Prostate gland (tissue), 2 donors: ENCODE measurements around the gene AFAP1.

Source experiments
- POLR2A ChIP-seq: fragments of 450-650 bp; IDR thresholded peaks from one replicate; pipeline ENCODE4 v1.6.1; 2016; ENCODE audit warnings: antibody characterized with exemption, mild to moderate bottlenecking
- POLR2AphosphoS5 ChIP-seq: sonication (generic); formaldehyde crosslinking; IDR thresholded peaks from one replicate; pipeline ENCODE4 v1.6.1; 2017; ENCODE audit warnings: antibody characterized with exemption
- TF ChIP-seq, protein P1 (sequence below), 4 experiments: fragments of 200-600 bp in 2 of 4; fragments of 450-650 bp in 2 of 4; sonication (generic) in 2 of 4; IDR thresholded peaks; 1 replicate in 3 of 4; 2 replicates in 1 of 4; pipeline ENCODE4 v1.5.1; 2016 to 2019; ENCODE audit warnings: antibody characterized with exemption in 4 of 4, mild to moderate bottlenecking in 2 of 4, moderate library complexity in 2 of 4

DNA sequence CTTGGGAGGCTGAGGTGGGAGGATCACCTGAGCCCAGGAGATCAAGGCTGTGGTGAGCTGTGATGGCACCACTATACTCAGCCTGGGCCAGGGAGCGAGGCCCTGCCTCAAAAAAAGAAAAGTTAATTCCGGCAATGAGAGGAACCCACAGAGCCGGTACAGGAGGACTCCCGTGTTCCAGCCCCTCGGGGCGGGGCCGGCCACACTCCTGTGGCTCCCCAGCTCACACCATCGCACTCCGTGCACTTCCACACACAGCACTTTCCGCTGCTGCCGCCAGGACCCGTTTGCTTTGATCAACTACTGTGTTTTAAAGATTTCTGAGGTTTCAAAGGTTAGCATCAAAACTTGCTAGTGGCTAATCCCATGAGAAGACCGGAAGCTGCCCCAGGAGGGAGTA is 171.7 kb downstream of the AFAP1 start:
- TF ChIP-seq, protein P1, sequence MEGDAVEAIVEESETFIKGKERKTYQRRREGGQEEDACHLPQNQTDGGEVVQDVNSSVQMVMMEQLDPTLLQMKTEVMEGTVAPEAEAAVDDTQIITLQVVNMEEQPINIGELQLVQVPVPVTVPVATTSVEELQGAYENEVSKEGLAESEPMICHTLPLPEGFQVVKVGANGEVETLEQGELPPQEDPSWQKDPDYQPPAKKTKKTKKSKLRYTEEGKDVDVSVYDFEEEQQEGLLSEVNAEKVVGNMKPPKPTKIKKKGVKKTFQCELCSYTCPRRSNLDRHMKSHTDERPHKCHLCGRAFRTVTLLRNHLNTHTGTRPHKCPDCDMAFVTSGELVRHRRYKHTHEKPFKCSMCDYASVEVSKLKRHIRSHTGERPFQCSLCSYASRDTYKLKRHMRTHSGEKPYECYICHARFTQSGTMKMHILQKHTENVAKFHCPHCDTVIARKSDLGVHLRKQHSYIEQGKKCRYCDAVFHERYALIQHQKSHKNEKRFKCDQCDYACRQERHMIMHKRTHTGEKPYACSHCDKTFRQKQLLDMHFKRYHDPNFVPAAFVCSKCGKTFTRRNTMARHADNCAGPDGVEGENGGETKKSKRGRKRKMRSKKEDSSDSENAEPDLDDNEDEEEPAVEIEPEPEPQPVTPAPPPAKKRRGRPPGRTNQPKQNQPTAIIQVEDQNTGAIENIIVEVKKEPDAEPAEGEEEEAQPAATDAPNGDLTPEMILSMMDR (IDR thresholded peaks at IDR 0.05): no peak
- TF ChIP-seq POLR2A (no peak), POLR2AphosphoS5 (no peak)
